NCI-H748 treated with DMSO at 0.1 percent for 48 hours (cell line): ENCODE results near the gene ELL2.

Experiments used
- DNase-seq: peaks from one replicate; lab custom pipeline; 2025; lab: John Stamatoyannopoulos, UW

The ELL2 gene

DNA sequence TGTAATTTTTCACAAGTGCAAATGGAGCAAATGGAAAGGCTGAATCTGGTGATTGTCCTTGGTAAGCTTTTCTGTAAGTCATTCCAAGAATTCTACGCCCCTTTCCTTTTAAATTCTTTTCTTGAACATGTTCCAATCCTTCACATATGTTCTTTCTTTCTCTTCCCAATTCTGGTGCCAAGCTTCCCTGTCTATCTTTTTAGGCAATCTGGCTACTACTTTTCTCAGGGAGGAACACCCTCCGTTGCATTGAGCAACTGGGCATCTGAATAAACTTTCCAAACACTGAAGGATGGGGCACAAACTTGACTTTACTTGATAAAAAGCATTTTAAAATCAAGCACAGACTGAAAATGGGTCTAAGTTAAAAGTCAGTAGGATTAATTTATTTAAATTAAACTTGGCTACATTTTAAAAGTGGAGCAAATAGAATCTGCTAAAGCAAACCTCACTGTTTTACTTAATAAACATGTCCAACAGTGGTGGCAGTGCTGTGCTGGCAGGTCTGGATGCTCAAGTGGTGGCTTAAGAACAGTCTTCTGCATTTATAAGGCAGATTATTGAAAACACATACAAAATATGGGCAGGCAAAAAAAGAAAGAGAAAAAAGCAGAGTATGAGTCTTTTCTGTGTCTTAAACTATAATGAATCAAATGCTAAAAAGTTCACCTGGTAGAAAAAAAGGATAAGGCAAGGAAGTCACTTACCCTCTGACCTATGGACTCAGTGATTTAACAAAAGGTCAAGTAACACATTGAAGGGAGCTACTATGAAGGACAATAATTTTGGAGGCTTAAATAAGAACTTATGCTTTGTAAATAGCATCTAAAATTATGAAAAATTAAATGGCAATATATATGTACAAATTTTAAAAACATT is 5.4 kb downstream of the ELL2 start:
- DNase-seq, result no peak

DNA sequence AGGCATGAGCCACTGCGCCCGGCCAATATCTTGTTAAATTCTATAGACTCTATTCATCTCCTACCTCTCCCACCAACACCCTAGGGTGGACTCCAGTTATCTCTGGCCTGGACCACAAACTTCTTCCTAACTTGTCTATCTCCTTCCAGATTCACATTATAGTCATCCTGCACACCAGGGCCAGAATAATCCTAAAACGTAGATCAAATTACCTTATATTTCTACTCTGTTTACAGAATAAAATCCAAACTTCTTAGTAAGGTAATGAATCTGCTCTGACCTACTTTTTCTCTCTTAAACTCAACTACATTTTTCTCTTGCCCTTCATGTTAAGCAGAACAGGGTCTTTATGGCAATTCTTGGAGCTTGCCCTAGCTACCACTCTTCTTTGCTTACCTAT is 6.9 kb downstream of the ELL2 start:
- no peak for DNase-seq

DNA sequence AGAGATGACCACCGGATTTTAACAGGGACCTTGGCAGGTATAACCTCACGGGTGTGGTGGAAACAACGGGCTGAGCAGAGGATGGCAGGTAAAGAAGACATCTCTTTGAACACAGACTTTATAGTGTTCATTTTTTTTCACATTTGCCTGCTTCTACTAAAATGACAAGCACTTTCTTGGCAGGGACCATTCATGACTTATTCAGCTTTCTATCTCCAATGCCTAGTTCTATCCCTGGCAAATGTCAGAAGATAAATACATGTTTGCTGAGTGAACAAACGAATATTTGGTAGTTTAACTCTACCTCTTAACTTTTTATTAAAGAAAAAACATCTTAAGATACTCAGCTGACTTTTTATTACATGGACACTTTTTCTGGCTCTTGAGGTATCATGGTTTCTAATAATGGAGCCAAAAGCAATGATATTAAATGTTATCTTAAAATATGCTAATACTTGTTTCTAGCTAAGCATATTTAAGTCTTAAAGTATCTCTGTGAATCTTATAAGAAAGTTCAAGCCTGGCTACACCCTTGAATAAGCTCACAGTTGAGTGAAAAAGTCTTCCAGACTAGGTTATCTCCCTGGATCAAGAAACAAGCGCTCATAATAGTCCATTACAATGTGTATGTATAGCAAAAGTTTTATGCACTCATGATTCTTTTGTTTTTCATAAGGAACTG is 8.5 kb downstream of the ELL2 start:
- no peak for DNase-seq

DNA sequence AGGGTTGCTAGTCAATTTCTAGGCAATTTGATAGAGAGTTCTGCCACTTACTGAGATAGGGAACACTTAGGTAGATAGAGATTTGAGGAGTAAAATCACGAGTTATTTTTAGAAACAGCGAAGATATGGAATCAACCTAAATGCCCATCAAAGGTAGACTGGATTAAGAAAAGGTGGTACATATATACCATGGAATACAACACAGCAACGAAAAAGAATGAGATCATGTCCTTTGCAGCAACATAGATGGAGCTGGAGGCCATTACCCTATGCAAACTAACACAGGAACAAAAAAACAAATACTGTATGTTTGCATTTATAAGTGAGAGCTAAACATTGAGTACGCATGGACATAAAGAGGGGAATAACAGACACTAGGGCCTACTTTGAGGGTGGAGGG is 9.7 kb downstream of the ELL2 start:
- DNase-seq, result no peak

DNA sequence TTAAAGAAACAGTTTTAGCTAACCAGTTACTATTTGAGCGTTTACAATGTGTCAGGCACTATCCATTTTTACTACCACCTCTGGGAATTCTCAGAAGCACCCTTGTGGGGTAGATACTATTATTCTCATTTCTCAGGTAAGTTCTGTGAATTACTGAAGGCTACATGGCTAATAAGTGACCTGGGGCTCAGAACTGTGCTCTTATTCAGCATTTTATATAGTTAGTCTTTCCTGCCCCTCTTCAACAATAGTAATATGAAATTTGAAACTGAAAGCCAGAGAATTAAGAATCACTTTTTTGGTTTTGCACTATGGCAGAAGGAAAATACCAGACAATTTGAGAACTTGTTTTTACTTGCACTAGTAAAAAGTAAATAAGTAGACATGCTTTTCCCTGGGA is 11.8 kb downstream of the ELL2 start:
- no peak for DNase-seq

DNA sequence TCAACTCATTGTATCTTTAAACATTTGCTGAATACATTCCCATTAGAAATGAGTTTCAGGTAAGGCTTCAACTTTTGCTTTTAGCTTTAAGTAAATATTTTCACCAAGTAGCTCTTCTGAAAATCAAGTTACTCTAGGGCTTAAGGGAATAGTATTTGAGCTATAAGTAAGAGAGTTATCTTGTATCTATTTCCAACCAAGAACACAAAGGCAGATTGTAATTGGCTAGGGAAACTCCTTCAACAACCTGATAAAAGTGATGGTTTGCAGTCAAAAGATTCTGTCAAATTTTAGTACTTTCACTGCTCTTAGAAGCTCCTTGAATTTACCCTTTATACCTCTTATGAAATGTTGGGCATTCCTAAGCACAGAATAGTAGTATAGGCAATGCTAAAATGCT is 13.0 kb downstream of the ELL2 start:
- DNase-seq, result no peak

DNA sequence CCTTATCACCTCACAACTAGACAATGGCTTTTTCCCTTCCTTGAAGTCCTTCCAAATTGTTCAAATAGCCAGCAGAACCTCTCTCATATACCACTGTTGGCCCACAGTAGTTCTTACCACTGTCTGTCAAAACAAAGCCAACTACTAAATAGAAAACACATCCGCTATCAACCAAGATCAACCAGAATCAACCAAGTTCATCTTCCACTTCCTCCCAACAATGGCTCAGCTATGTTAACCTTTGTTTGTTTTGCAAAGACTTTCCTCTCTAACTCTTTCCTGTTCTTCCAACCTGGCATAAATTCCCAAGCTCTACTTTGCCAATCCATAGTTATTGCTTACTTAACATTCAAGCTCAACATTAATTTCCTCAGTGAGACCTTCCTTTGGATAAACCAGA is 15.2 kb downstream of the ELL2 start:
- no peak for DNase-seq

DNA sequence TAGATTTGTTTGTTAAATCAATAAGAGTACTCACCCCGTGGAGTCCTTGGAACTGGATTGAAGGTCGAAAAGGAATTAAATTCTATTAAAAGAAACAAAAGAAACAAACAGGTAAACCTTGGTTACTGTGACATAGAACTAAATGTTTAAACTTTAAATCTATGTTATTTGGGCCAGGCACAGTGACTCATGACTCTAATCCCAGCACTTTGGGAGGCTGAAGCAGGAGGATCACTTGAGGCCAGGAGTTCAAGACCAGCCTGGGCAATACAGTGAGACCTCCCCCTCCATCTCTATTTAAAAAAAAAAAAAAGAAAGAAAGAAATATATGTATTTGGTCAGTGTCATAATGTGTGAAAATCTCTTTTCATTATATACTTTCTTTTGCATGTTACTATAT is 18.7 kb downstream of the ELL2 start:
- DNase-seq, result no peak

DNA sequence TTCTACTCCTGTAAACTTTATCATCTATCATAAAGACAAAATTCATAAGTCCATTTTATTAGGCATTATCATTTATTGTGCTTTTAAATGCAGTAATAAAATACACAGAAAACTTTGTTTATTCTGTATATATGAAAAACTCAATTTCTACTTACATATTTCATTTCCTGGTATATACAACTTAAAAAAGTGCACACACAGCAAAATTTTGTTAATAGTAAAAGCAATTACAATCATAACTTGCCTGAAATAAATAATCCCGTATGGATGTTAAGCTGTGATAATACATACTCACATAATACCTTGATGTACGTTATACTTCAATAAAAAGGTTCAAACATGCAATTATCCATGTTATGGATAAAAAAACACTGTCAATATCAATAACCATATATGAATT is 19.2 kb downstream of the ELL2 start:
- DNase-seq, result no peak

DNA sequence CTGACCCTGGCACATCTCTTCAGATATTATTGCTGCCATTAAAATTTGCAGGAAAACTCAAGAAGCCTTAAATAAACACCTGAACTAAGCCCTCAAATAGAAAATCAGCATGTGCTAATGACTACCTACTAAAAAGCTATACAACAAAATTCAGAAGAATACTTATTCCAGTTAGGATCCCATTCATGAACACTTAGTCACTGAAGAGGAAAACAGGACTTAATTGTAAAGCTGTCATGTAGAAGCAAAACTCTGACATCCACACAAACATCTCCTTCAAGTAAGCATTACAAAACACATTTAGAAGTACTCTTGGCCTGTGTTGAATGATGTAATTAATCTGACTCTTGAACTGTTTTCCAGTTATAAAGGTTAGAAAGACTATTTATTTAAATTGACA is 19.9 kb downstream of the ELL2 start:
- no peak for DNase-seq

DNA sequence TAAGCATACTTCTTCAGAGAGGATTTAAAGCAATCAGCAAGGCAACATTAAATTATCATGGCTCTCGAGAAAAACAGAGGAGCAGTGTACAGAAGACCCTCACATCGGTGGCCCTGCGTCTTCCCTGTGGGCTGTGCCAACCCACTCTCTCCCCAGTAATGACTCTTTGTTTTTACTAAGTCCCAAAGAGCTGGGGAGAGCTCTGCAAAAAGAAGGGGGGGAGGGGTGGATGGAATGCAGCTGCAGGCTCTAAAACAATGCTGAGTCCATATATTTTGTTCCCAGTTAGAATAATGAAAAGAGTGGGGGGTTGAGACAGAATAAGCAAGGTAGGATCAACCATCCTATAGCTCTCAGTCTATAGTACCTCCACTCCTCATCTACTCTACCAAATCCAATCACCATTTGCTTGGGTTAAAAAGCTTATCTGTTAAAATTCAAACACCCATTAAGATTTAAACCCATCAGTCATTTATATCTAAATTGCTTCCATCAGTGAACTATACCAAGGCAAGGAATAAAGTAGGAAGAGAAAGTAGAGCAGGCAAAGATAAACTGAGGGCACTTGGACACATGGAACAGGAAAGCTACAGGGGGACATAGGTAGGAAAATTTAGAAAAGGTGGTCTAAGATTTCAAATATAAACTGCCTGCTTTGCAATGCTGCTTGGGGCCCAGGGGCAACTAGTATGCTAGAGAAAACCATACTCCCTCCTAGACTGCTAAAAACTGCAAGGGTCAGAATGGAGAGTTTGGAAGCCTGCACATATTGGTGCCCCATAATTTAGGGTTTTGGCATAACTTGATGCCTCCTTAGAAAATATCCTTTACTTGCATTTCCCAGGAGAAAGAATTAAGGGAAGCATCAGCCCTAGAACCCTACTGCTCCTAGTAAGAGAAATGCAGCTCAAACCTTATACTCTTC is 20.6 kb downstream of the ELL2 start:
- no peak for DNase-seq

DNA sequence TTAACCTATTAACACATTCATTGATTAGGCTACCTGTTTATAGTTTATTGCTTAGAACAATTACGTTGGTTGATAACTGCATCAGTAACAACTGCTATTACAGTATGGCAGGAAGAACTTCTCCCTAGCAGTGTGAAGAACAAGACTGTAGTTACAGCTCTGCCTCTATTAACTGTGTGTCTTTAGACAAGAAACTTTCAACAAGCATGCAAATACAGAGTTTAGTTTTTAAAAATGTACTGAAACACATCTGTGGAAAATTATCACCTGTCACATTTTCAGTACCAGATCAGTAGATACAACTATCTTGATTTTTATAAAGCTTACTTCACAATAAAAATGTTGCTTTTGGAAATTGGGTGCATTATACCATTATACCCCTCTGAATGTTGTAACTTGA is 22.2 kb downstream of the ELL2 start:
- no peak for DNase-seq

DNA sequence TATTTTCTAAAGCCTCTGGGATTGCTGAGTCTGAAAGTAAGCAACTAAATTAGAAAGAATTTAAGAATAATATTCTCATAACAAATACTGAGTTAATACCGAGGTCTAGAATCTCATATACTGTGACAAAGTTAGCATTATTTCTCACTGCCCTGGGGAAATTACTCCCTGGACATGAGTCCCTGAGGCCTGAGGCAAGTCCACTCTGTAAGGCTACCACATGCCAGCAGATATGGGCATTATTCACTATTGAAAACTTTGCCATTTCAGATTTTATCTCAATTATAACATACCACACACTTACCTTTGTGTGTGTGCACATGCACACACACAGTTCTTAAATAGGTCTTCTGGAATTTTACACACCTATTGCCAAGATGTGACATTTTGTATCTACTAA is 22.9 kb downstream of the ELL2 start:
- no peak for DNase-seq

DNA sequence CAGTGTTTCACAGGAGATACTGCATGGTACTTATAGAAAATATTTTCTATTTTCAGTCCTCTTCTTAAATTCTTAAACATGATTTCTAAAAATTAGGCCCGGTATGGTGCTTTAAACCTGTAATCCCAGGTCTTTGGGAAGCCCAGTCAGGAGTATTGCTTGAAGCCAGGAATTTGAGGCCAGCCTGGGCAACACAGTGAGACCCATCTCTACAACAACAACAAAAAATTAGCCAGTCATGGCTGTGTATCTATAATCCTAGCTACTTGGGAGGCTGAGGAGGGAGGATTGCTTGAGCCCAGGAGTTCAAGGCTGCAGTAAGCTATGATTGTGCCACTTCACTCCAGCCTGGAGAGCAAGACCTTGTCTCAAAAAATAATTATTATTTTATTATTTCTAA is 23.3 kb downstream of the ELL2 start:
- DNase-seq, result no peak

DNA sequence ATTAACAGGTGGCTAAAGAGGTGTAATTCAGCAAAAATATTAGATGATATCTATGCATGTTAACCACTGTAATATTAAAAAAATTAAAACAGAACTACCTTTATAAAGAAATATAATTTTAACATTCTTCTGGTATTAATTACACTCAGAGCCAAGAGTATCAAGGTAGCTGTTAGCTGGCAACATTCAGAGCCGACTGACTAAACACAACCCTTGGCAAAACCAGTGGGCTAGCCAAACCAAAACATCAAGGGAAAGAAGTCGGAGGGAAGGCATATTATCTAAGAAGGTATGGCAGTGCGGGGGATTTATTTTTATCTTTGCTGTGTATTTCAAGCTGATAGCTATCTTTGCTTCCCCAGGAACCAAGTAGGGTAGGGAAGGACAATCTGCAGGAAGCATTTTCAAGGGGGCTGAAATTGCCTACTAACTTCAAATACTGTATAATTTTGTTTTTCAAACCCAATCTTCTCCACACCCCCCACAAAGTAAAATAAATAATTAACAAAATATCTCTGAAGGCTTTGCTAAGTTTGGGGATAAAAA is 24.0 kb downstream of the ELL2 start:
- DNase-seq, result no peak

DNA sequence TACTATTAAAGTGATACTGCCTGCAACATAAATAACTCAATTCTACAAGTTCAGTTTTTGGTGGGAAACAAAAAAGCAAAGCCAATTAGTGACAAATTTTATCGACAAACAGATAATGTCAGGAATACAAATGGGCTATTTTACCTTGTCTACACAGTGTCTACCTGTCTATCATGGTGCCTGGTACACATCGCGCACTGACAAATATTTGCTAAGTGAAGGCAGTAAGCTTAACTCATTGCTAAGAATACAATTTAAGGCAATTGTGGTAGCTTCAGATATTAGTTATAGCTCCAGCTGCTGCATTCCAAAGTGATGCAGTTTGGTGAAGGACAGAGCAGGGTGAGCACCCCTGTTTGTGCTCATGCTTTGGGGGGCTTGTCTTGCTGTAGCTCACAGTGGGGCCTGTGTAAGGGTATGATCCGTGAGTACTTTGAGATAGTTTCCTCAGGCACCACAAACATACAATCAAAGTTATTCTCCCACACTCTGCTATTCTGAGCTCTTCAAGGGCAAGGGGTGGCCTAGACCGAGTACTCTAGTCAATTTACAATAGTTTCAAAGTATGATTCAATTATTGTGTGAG is 24.7 kb downstream of the ELL2 start:
- DNase-seq, result no peak

DNA sequence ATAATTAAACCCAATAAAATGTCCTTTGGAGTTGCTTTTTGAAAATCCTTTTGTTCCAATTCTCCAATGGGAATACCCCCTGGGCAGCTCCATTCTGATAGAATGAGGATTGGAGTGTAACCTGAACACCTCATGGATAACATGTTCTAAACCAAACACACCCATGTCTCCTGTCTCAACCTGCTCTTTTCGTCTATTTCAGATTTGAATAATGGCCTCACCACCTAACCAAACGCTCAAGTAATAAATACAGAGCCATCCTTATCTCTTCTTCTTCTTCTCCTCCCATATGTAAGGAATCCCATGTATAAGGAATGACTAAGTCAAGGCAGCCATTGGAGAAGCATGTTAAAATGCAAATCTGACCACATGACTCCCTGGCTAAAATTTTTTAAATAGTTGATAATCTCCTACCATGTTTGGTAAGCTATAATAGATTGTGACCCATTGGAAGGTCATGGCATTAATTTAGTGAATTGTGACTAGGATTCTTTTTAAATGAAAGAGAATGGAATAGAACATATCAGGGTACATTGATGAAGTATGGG is 26.0 kb downstream of the ELL2 start:
- DNase-seq, result no peak

DNA sequence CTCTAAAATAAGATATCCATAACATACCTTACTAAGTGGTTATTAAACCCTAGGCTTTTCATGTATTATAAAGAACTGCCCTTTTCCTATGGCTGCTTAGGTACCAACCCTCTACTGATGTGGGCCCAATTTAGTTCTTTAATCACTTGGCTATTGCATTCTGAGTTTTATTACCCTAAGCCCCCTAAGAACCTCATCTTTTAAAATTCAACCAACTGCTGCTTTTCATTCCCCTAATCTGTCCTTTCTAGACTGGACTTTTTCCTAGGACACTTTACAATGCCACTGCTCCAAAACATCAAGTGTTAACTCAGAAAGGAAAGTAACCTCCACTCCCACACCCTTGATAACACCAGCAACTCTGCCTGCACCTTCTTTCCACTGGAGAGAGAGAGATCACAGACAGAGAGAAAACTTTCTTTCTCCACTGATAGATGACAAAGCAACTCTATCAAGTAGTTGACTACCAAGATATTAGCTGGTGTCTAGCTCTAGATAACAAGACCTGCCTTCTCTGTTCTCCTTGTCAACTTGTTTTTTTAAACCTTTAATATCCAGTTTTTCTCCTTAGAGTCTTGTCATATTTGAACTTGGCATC is 27.3 kb downstream of the ELL2 start:
- no peak for DNase-seq

DNA sequence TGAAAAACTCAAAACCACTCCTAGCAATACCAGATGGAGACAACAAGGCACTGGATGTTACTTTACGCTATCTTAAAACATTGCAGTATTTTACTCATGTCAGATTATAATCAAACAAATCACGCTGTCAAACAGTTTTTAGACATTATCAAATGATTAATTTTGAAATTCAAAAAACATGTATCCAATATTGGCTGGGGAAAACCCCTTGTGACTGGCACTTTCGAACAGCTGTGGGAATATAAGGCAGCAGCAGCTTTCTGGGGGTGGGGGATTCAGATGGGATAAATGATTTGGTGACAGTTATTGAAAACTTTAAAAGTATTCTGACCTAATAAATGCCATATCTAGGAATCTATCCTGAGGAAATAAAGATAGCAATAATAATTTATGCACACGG is 28.7 kb downstream of the ELL2 start:
- no peak for DNase-seq

DNA sequence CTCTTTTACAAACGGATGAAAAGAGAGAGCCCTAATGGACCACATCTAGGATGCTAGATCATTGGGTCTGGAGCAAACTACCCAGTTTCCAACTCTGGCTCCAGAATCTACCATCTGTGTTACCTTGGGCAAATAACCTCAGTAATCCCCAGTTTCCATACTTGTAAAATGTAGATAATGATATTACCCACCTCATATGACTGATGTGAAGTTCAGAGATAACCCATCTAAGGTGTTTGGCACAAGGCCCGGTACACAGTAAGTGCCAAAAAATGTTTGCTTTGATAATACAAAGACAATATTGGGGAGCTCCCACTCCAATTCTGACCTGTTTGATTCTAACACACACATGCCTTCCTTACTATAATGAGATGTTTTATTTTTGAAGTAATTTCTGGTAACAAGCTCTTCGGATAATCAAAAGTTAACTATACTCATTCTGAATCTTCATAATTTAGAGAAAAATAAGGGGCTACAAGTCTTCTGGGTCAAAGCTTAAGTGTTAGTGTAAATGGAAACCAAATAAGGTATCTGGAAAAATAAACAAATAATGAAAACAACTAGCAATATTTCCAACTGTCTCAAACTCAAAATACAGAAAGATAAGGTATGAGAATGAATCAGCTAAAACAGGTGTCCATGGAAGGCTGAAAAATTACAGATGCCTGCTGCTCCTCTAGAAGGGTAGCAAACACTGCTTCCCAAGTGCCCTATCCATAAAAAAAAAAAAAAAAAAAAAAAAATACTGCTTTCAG is 30.4 kb downstream of the ELL2 start:
- DNase-seq, result no peak
